HL-60/S4 (cell line): ENCODE measurements around the gene HOXB1.

Source experiments
- in situ Hi-C: fragments of 300-500 bp; cut with MboI; formaldehyde crosslinking; loops from 2 replicates; pipeline ENCODE4 v1.14.3; 2022; ENCODE audit warnings: low sequenced_read_pairs

HOXB1 gene

GRCh38 chr17:48567646-48568354, 37.0 kb upstream of the HOXB1 start:
- in situ Hi-C loops, result no loop called here

GRCh38 chr17:48567209-48567608, 36.4 kb upstream of the HOXB1 start:
- in situ Hi-C loops, result no loop called here

GRCh38 chr17:48566717-48567116, 35.9 kb upstream of the HOXB1 start:
- in situ Hi-C loops, result no loop called here

GRCh38 chr17:48565925-48566710, 35.3 kb upstream of the HOXB1 start:
- in situ Hi-C loops, result no loop called here

- in situ Hi-C loops, result no loop called here
Observed at GRCh38 chr17:48565022-48565554, 34.3 kb upstream of the HOXB1 start.

GRCh38 chr17:48564188-48565021, 33.6 kb upstream of the HOXB1 start:
- in situ Hi-C loops, result no loop called here

GRCh38 chr17:48563867-48564187, 33.0 kb upstream of the HOXB1 start:
- in situ Hi-C loops, result no loop called here

- in situ Hi-C loops, result no loop called here
Observed at GRCh38 chr17:48563385-48563838, 32.6 kb upstream of the HOXB1 start.

GRCh38 chr17:48562934-48563333, 32.1 kb upstream of the HOXB1 start:
- in situ Hi-C loops, result no loop called here

GRCh38 chr17:48561884-48562810, 31.3 kb upstream of the HOXB1 start:
- in situ Hi-C loops, result no loop called here

GRCh38 chr17:48559840-48560817, 29.3 kb upstream of the HOXB1 start:
- in situ Hi-C loops, result no loop called here

GRCh38 chr17:48559122-48559839, 28.5 kb upstream of the HOXB1 start:
- in situ Hi-C loops, result no loop called here

- in situ Hi-C loops, result no loop called here
Observed at GRCh38 chr17:48558831-48559121, 28.0 kb upstream of the HOXB1 start.

GRCh38 chr17:48558057-48558830, 27.4 kb upstream of the HOXB1 start:
- in situ Hi-C loops, result no loop called here

- in situ Hi-C loops, result no loop called here
Observed at GRCh38 chr17:48556576-48557401, 26.0 kb upstream of the HOXB1 start.

GRCh38 chr17:48556229-48556575, 25.4 kb upstream of the HOXB1 start:
- in situ Hi-C loops, result no loop called here
